ENCODE data around the gene FEN1.

FEN1 gene

GRCh38 chr11:61776561-61777075 is 16.1 kb upstream of the FEN1 start:
- DNase-seq: peak; percentile 80 to 81

- peak; percentile 73 to 77 for DNase-seq
These were observed 15.2 kb upstream of the FEN1 start for GRCh38 chr11:61777234-61778090.

GRCh38 chr11:61778357-61778886 is 14.3 kb upstream of the FEN1 start:
- DNase-seq: no peak

GRCh38 chr11:61778920-61779650 is 13.6 kb upstream of the FEN1 start:
- DNase-seq: no peak

- no peak for DNase-seq
These were observed 12.8 kb upstream of the FEN1 start for GRCh38 chr11:61779666-61780525.

GRCh38 chr11:61780581-61781162 is 12.0 kb upstream of the FEN1 start:
- no peak for DNase-seq

- DNase-seq: no peak
These were observed 11.1 kb upstream of the FEN1 start for GRCh38 chr11:61781585-61781984.

GRCh38 chr11:61782299-61782698 is 10.4 kb upstream of the FEN1 start:
- no peak for DNase-seq

- DNase-seq: no peak
These were observed 9.9 kb upstream of the FEN1 start for GRCh38 chr11:61782841-61783240.

GRCh38 chr11:61783717-61784505 is 8.8 kb upstream of the FEN1 start:
- no peak for DNase-seq

- DNase-seq: no peak
These were observed 8.3 kb upstream of the FEN1 start for GRCh38 chr11:61784506-61784805.

- no peak for DNase-seq
These were observed 6.8 kb upstream of the FEN1 start for GRCh38 chr11:61785837-61786402.

GRCh38 chr11:61787928-61788491 is 4.7 kb upstream of the FEN1 start:
- DNase-seq: no peak

- peak; percentile 63 to 67 for DNase-seq
These were observed 888 bp upstream of the FEN1 start for GRCh38 chr11:61791737-61792309.

GRCh38 chr11:61793083-61793828 is 545 bp downstream of the FEN1 start:
- DNase-seq: no peak

- no peak for DNase-seq
These were observed 1.1 kb downstream of the FEN1 start for GRCh38 chr11:61793829-61794204.

GRCh38 chr11:61794579-61794978 is 1.9 kb downstream of the FEN1 start:
- DNase-seq: no peak

GRCh38 chr11:61795459-61795858 is 2.7 kb downstream of the FEN1 start:
- no peak for DNase-seq

GRCh38 chr11:61795876-61796526 is 3.3 kb downstream of the FEN1 start:
- no peak for DNase-seq

All from activated T-cell treated with anti-CD3 and anti-CD28 coated beads, Interleukin-2, amount 50 U/mL, for 48 hours (primary cell).